Cardiac muscle cell (in vitro differentiated cells and primary cell): Measurements from ENCODE around the gene BBS7. TPM values are rescaled to one million over a fixed set of nuclear protein-coding genes. Genes with fewer than 3 reads are reported as not detected.

Experiments
- DNase-seq, 2 donors: peaks; one replicate each; pipeline versions ENCODE4 v3.0.0 to v3.0.0-alpha.2; 2010 to 2017; ENCODE audit warnings: low read depth in 1 of 2, low spot score in 1 of 2
- H3K27ac ChIP-seq: fragments of 200-600 bp; sonication (generic); 2 replicates; pipeline ENCODE4 v1.5.1; 2016
- H3K27me3 ChIP-seq: fragments of 200-600 bp; sonication (generic); 2 replicates; pipeline ENCODE4 v1.6.0; 2016; ENCODE audit warnings: control low read depth
- H3K36me3 ChIP-seq: fragments of 200-600 bp; sonication (generic); 2 replicates; pipeline ENCODE4 v1.5.1; 2016; ENCODE audit warnings: control low read depth
- H3K4me1 ChIP-seq: fragments of 200-600 bp; sonication (generic); 2 replicates; pipeline ENCODE4 v1.8.1; 2017; ENCODE audit warnings: low read depth, mild to moderate bottlenecking, mixed run types
- H3K4me3 ChIP-seq: fragments of 200-600 bp; sonication (generic); 2 replicates; pipeline ENCODE4 v1.5.1; 2016; ENCODE audit warnings: mild to moderate bottlenecking
- H3K9me3 ChIP-seq: fragments of 200-600 bp; sonication (generic); 2 replicates; pipeline ENCODE4 v1.5.1; 2017; ENCODE audit warnings: low read depth, mild to moderate bottlenecking, control low read depth
- polyA plus RNA-seq: library from polyadenylated mRNA; unstranded; fragments of >200 nt; fragmentation: Nextera tagmentation; extraction: Ambion mirVana; gene quantifications from 2 replicates; pipeline ENCODE4 v1.2.1, GENCODE V29; 2016
- total RNA-seq: library from RNA; depleted of rRNA; stranded (reverse); fragments of >200 nt; gene quantifications from 2 replicates; pipeline ENCODE4 v1.2.3, GENCODE V29; 2016
- TF ChIP-seq, protein P1 (sequence below): IDR thresholded peaks from 2 replicates; pipeline ENCODE4 v1.5.1; 2012; ENCODE audit warnings: low read depth, mild to moderate bottlenecking, low read length

BBS7 gene
- total and polyA plus RNA-seq, 2 experiments from 2014 or later = 12.9 to 22.7 TPM

- TF ChIP-seq, protein P1, sequence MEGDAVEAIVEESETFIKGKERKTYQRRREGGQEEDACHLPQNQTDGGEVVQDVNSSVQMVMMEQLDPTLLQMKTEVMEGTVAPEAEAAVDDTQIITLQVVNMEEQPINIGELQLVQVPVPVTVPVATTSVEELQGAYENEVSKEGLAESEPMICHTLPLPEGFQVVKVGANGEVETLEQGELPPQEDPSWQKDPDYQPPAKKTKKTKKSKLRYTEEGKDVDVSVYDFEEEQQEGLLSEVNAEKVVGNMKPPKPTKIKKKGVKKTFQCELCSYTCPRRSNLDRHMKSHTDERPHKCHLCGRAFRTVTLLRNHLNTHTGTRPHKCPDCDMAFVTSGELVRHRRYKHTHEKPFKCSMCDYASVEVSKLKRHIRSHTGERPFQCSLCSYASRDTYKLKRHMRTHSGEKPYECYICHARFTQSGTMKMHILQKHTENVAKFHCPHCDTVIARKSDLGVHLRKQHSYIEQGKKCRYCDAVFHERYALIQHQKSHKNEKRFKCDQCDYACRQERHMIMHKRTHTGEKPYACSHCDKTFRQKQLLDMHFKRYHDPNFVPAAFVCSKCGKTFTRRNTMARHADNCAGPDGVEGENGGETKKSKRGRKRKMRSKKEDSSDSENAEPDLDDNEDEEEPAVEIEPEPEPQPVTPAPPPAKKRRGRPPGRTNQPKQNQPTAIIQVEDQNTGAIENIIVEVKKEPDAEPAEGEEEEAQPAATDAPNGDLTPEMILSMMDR = no peak
- Histone ChIP-seq H3K9me3 (no peaks in the 10 kb centered on the region), H3K36me3 (no peaks in the 10 kb centered on the region), H3K27ac (no peak overlapping the region), H3K4me1 (no peaks in the 10 kb centered on the region), H3K4me3 (no peak overlapping the region), H3K27me3 (peaks cover 5% of the 10 kb centered on the region)
- peak; percentile 12 to 46 for DNase-seq
These were observed 75.6 kb downstream of the BBS7 start for GRCh38 chr4:121794505-121795188.

- DNase-seq = no peak
- Histone ChIP-seq H3K4me1 (no peaks in the 10 kb centered on the region), H3K4me3 (no peak overlapping the region), H3K27ac (no peak overlapping the region), H3K9me3 (no peaks in the 10 kb centered on the region), H3K27me3 (peaks cover 9% of the 10 kb centered on the region), H3K36me3 (no peaks in the 10 kb centered on the region)
- TF ChIP-seq, protein P1 = no peak
These were observed 77.3 kb downstream of the BBS7 start for GRCh38 chr4:121792966-121793365.

- TF ChIP-seq, protein P1 = no peak
- Histone ChIP-seq H3K9me3 (no peaks in the 10 kb centered on the region), H3K4me3 (no peak overlapping the region), H3K27me3 (peaks cover 9% of the 10 kb centered on the region), H3K4me1 (no peaks in the 10 kb centered on the region), H3K36me3 (no peaks in the 10 kb centered on the region), H3K27ac (no peak overlapping the region)
- peak in 1 of 2 donors; percentile 41 for DNase-seq
These were observed 78.8 kb downstream of the BBS7 start for GRCh38 chr4:121791481-121791880.

DNA sequence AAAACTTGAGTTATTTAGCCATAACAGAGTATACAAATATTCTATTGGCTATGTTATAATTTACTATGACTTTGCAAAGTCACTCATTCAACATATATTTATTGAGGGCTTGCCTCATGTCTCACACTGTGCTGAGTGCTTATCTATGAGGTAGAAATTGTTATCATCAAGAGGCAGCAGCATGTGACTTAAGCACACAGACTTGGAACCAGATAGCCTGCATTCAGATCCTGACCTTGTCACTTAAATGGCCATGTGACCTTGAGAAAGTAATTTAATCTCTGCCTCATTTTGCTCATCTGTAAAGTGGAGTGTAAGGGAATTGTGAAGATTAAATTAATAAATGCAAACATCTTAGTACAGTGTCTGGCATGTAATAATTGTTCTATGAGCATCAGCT is 79.3 kb downstream of the BBS7 start:
- peaks cover 9% of the 10 kb centered on the region for H3K27me3 ChIP-seq
- no peaks in the 10 kb centered on the region for H3K9me3 ChIP-seq
- no peak overlapping the region for H3K4me3 ChIP-seq
- H3K36me3 ChIP-seq = no peaks in the 10 kb centered on the region
- TF ChIP-seq, protein P1 = no peak
- no peak for DNase-seq
- H3K27ac ChIP-seq = no peak overlapping the region
- no peaks in the 10 kb centered on the region for H3K4me1 ChIP-seq

DNA sequence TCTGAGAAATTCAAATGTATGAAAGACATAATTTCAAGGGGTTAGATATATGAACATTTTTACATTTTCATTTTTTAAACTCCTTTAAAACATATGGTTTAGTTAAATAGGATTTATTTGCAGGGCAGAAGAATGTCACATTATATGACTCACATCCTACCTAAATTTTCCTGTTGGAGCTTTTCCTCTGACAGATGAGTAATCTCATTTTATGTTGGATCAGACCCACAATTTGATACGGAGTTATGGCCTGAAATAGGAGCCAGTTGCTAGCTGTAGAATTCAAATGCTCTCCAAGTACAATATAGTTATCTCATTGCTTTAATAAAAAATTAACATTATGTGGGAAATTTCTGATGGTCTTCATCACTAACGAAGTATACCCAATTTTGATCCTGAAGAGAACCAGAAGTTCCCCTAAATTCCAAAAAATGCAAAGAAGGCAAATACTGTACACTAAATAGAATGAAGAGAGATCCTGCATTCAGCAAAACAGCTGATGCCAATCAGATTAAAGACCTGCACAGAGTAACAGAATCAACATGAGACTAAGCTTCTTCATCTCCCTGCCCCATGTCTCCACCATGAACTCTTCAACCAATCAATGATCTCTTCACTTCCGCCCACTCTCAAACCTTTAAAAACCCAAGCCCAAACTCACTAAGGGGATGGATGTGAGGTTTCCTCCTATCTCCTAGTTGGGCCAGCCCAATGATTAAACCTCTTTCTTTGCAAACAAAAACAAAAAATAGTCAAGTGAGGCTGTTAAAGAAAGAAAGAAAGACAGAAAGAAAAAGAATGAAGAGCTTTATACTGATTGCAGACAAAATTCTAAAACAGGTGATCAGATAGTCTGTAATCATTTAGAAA is 80.1 kb downstream of the BBS7 start:
- TF ChIP-seq, protein P1 = no peak
- Histone ChIP-seq H3K36me3 (no peaks in the 10 kb centered on the region), H3K4me1 (no peaks in the 10 kb centered on the region), H3K27ac (no peak overlapping the region), H3K9me3 (no peaks in the 10 kb centered on the region), H3K4me3 (no peak overlapping the region), H3K27me3 (peaks cover 9% of the 10 kb centered on the region)
- DNase-seq = peak in 1 of 2 donors; percentile 64
